ENCODE data around the gene ZDHHC19. TPM values are rescaled to one million over a fixed set of nuclear protein-coding genes. Genes with fewer than 3 reads are reported as not detected.
"Not testable (repeated sequence)": the region's sequence is repeated elsewhere in the genome, so short reads cannot be mapped to it uniquely, and the experiment has no call there.

Gene ZDHHC19, protein sequence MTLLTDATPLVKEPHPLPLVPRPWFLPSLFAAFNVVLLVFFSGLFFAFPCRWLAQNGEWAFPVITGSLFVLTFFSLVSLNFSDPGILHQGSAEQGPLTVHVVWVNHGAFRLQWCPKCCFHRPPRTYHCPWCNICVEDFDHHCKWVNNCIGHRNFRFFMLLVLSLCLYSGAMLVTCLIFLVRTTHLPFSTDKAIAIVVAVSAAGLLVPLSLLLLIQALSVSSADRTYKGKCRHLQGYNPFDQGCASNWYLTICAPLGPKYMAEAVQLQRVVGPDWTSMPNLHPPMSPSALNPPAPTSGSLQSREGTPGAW
- polyA plus RNA-seq (ENCODE audit: insufficient read length in 3 of 3), result under 1 TPM; 0.16 to 0.40 (median 0.39) TPM
- long read RNA-seq, donor 1, result 0 reads
- long read RNA-seq, donor 2, result 0 reads
- long read RNA-seq, donor 3, result 0 reads
- long read RNA-seq, donor 4, result 0 reads
- long read RNA-seq, donor 5, result 0 reads
- long read RNA-seq, donor 6, result 0 reads
- long read RNA-seq, donor 7, result 0 reads
- long read RNA-seq, donor 8, result 0 reads
- long read RNA-seq, donor 9, result 0 reads
- long read RNA-seq, donor 10, result 0 reads
- long read RNA-seq, donor 11, result 0 reads
- long read RNA-seq, donor 12, result 0 reads
- long read RNA-seq, donor 13, result 0 reads
- long read RNA-seq, donor 14, result 0 reads
- long read RNA-seq, donor 15, result 0 reads
- long read RNA-seq, donor 16, result 0 reads

DNA sequence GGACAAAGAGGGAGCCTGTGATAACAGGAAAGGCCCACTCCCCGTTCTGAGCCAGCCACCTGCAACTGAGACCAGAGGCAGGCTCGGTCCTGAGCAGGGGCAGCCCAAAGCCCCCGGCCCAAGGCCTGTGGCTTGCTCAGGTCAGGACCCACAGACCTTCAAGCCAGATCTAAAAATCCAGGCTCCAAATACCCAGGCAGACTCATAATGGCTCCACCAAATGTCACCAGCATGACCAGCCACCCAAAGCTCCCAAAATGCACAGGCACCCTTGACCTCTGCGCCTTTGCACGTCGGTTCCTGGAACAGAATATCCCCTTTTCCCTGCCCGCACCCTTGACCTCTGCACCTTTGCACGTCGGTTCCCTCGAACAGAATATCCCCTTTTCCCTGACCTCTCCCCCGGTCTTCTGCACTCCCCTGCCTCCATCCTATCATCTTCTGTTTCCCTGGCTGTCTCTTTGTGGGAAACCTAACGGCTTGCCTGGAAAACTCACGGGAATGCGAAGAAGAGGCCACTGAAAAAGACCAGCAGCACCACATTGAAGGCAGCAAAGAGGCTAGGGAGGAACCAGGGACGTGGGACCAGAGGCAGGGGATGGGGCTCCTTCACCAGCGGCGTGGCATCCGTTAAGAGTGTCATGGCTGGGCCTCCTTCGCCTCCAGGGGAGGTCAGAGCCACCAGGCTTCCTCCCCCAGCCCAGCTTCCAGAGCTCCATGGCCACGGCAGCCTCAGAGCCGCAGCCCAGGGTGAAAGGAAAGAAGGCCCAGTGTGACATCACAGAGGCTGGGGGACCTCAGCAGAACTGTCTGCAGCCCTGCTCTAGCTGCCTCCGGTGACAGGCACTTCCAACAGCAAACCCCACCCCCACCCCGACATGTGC lies at the start of gene ZDHHC19:
Gene ZDHHC19 (minus strand): TSS at position 728 of the 884 bp plus-strand sequence. CDS start 85 bp downstream, at position 643.
- DNase-seq, result no peak

DNA sequence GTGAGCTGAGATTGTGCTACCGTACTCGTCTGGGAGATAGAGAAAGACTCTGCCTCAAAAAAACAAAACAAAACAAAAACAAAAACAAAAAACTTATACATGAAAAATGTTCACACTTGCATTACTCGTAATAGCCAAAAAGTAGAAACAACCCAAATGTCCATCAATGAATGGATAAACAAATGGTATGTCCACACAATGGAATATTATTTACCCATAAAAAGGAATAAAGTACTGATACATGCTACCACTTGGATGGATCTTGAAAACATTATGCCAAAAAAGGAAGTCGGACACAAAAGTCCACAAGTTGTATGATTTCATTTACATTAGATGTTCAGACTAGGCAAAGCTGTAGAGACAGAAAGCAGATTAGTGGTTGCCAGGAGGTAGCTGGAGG lies 49.6 kb upstream of the ZDHHC19 start:
- DNase-seq, result no peak

DNA sequence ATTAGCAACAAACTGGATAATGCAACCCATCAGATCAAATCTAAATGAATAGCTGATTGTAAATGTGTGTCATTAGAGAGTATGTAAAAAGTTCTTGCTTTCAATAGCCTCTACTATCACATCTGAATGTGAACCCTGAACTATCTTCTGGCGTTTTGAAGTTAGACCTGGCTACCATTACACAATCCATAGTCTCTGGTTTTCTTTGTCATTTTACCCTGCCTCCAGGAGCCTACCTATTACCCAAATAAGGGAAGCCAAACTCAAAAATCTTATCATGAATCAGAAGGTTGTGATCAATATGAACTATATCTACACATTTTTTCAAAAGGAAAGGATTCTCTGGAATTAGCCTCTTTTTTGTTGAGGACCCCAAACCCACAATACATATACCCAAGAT lies 44.6 kb upstream of the ZDHHC19 start:
- DNase-seq, result no peak

DNA sequence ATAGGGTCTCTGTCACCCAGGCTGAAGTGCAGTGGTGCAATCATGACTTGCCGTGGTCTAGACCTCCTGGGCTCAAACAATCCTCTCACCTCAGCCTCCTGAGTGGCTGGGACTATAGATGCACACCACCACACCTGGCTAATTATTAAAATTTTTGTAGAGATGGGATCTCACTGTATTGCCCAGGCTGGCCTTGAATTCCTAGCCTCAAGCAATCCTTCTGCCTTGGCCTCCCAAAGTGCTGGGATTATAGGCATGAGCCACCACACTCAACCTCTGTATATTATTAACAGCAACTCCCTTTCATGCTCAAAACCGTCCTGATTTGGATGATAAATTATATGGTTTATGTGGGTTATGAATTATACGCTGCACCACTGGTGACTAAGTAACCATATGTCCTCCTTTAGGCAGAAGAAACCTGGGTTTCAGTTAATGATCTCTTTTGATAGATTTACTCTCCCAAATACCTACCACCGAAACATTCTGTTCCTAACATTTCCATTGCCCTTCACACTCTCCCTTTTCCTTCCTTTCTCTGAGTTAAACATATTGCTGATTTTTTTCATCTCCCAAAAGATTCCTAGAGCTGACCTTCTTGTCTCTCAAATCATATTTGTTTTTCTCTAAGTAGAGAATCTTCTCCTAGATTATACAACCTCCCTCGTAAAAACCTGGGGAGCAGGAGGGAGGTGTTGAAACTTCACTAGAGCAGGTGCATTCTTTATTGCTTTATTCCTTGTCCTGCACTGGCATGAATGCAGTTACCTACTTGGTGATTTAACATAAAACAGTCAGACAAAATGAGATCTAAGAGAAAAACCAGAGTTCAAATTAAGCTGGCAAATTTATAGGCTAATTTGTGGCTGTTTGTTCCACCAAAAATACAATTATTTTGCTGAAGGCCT lies 43.4 kb upstream of the ZDHHC19 start:
- no peak for DNase-seq

DNA sequence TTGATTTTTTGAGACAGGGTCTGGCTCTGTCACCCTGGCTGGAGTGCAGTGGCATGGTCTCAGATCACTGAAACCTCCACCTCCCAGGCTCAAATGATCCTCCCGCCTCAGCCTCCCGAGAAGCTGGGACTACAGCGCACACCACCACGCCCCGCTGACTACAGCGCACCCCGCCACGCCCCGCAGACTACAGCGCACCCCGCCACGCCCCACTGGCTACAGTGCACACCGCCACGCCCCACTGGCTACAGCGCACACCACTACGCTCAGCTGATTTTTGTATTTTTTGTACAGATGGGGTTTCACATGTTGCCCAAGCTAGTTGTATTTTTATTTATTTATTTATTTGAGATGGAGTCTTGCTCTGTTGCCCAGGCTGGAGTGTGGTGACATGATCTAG lies 40.7 kb upstream of the ZDHHC19 start:
- DNase-seq, result no peak

DNA sequence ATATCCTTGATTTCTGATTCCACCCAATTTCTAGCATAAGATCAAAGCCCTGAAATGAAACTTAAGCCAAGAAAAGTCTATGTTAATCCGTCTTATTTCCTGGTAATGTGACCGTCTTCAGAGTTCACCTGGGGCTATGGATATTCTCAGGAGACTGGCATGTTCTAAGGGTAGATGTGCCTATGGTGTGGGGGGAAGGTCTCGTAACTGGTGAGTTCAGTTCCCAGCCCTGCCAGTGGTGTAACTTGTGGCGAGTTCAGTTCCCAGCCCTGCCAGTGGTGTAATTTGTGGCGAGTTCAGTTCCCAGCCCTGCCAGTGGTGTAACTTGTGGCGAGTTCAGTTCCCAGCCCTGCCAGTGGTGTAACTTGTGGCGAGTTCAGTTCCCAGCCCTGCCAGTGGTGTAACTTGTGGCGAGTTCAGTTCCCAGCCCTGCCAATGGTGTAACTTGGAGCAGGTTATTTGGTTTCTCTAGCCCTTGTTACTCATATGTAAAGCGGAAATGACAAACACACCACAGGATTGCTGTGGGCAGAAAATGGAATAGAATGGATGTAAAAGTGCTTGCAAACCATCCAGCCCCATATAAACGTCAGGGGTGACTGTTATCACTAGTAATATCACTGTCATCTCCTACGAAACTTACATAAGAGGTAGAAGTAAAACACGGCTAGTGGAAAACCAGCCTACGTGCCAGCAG lies 35.6 kb upstream of the ZDHHC19 start:
- DNase-seq, result no peak

DNA sequence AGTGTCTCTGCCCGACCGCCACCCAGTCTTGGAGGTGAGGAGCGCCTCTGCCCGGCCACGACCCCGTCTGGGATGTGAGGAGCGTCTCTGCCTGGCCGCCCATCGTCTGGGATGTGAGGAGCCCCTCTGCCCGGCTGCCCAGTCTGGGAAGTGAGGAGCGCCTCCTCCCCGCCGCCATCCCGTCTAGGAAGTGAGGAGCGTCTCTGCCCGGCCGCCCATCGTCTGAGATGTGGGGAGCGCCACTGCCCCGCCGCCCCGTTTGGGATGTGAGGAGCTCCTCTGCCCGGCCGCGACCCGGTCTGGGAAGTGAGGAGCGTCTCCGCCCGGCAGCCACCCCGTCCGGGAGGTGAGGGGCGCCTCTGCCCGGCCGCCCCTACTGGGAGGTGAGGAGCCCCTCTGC lies 33.0 kb upstream of the ZDHHC19 start:
- not testable (repeated sequence) for DNase-seq

DNA sequence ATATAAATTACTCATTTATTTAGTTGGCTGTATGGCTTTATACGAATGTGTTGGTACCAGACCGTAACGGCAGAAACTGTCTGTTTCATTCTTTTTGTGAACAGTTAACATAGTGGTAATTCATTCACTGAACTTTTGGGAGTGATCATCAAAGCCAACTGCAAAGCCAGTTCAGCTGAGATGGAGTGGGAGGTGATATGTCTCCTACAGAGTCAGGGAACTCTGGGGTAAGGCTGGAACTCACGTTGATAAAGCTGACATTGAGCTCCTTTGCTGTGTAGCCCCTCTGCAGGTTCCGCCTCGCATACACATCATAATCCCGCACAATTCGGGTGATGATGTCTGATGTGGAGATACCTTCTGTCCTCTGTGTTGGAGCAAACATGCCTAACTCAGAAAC lies 30.5 kb upstream of the ZDHHC19 start:
- DNase-seq, result no peak

DNA sequence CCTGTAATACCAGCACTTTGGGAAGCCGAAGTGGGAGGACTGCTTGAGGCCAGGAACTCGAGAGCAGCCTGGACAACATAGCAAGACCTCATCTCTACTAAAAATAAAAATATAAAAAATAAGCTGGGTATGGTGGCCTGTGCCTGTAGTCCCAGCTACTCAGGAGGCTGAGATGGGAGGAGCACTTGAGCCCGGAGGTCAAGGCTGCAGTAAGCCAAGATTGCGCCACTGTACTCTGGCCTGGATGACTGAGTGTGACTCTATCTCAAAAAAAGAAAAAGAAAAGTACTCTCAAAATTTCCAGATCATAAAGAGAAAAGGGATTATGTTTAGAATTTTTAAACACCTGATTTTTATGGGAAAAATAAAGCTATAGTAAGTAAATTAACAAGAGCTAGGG lies 29.2 kb upstream of the ZDHHC19 start:
- DNase-seq, result no peak

DNA sequence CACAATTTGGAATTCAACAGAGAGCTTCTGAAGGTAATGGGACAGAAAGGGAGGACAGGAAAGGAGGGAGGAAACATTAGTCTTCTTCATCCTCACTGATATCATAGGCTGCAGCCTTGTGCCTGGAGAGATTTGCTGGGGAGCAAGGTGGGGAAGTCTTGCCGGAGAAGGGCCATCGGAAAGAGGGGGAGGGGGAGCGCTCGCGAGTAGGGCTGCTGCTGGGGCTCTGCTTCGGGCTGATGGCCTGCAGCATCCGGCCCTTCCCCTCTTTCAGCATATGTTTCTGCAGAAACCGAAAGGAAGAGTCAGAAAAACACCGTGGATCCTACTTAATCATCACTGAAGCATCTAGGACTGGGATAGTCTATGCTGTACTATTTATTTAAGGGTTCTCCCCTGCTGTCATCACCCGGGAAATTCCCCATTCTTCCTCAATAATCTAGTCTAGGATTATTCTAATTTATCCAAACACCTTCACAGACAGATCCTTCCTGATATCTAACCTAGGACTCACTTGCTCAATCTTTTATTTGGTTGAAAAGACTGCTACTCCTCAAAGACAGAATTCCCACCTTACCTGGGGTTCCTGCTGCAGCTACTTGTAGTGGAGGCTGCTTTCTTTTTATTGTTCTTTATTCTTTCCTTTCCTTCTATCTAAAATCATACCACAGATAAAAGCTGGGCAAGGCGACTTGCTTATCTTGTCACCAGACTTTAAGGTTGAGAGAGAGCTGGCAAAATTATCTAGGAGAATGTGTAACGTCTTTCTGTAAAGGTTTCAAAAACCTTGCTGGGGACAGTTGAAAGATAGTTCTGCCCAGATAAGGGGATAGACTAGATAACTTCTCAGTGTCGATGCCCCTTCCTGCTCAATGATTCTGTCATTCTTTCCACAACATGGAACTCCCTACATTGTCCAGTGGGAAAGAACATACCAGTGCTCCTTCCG lies 27.7 kb upstream of the ZDHHC19 start:
- DNase-seq, result no peak

DNA sequence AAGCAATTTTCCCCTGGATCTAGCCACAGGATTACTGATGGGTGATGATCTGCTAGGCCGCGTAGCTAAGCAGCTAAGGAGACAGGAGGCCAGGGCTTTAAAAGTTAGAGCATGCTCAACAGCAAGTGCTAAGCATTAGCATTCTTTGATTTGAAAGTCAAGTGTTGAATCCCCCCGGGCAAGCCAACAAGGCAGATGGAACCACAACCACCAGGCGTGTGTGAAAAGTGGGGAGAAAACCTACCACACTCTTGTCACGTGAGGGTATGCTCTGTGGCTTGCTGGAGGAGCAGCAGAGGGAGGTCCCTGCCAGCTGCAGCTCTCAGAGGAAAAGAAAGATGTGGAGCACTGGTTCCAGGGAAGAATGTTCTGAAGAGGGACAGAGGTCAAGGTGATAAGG lies 26.0 kb upstream of the ZDHHC19 start:
- no peak for DNase-seq

DNA sequence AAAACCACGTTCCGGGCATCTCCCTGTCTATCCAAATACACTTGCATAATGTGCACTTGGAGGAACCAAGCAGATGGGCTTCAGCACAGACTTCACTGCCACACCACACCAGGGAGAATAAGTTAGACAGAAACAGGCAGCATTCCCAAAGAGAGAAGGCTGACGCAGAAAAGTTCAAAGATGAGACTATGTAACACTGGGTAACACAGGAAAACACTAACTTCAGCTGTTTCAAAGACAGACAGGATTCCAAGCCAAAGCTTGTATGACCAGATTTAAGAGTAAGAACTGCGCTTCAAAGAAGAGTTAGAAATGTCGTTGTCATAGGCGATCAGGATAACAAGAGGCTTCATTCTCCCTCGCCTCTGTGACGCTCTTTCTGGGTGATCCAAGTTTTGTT lies 25.0 kb upstream of the ZDHHC19 start:
- no peak for DNase-seq

DNA sequence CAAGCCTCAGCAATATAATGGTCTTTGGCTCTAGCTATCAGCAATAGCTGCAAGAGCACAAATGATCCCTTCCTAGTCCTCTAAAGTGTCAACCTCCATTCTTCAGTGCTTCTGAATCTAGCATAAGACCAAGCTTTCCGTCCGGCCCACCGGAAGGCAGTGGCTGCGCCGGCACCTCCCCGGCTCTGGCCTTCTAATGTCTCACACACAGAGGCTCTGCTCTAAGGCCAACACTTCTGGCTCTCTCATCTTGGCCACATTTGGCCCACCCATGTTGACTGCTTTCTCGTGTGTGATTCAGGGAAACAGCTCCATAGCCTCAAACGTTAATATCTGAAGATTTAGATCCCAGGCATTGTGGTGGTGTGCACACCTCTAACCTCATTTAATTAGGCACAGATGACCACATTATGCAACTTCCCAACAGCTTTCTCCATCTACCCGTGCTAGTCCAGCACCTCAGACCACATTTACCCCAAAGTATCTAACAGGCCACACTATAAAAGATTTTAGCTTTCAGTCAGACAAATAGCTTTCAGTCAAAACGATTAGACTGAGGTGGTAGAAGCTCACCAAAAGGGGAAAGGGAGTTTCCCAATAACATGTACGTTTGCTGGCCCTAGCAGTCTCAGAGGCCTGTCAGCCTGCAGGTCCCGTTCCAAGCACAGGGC lies 24.4 kb upstream of the ZDHHC19 start:
- no peak for DNase-seq

DNA sequence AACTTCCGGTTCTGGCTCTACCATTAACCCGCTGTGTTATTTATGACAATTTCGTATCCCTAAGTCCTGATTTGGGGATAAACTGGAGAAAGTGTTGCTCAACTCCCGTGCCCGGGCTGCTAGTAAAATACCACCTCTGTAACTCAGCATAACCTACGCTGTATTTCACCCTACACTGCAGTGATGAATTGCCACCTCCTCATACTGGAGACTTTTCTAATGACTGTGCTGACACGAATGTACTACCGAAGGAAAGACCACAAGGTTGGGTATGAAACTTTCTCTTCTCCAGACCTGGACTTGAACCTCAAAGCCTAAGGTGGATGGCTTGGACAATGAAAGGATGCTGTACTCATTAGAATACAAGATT lies 21.7 kb upstream of the ZDHHC19 start:
- DNase-seq, result no peak

DNA sequence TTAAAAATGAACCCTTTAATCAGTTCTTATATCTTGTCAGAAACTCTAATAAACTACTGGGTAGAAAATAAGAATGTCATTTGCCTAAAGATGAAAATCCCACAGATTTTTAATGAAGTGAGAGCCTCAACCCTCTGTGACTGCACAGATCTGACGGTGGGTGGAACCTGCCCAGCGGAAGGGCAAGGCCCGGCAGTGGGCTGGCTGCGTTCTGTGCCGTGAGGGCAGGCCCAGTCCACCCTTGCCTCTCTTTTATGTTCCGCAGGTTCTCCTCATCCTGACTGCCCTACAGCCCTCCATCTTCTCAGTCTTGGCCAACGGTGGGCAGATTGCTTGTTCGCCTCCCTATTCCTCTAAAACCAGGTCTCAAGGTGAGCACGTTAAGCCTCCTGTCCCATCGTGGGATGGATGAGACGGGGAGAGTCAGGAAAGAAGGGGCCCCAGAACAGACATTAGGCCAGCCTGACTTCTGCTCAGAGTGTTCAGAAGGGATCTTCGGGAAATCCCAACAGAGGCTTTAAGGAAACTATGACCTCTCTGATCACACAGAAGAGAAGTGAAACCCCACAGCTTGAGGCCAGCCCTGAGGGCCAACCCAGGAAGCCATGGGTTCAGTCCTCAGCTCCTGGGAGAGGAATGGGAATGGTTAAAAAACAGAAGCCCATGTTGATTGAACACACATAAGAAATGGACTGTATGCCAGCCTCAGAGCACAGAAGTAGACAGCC lies 21.1 kb upstream of the ZDHHC19 start:
- no peak for DNase-seq

DNA sequence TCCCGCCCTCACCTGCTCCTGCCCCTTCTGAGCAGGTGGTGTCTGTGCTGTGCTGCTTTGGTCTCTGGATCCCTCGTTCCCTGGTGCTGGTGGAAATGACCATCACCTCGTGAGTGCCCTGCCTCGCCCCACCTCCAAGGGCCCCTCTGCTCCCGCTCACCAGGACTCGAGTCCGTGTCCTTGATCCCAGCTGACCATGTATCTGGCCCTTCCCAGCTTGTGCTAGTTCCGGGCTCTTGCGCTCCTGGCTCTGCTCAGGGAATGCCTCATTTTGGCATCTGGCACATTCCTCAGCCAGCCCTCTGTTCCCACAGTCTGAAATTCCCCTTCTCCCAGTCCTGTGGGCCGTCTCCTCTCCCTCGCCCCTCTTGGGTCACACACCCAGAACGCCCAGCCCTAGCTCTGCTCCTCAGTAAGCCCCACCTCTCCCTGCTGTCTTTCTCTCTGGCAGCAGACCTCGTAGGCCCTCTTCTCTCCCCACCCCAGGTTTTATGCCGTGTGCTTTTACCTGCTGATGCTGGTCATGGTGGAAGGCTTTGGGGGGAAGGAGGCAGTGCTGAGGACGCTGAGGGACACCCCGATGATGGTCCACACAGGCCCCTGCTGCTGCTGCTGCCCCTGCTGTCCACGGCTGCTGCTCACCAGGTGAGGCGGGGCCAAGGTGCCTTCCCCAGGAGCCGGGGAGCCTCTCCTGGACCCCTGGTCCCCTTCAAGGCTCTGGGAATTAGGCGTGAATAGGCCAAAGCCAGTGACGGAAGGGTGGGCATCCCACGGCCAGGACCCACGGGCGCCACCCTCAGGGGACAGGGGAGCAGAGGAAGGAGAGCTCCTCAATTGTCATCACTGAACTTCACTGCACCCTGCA lies 16.7 kb upstream of the ZDHHC19 start:
- no peak for DNase-seq

DNA sequence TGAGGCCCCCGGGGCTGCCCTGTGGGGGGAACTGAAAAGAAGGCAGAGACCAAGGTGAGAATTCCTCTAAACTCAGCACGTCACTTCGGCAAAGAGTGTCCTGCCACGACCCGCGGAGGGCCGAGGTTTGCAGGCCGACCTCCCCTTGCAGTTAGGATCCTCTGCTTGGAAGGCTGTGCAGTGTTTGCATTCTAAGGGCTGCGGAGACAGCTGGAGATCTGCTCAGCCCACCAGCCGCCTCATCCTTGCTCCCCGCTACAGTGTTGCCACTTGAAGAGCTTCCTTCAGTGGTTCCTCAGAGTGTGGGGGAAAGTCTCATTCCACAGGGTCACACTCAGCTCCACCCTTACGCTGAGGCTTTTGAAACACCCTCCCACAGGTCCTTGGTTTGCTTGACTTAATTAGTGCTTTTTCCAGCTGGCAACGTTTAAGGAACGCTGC lies 15.9 kb upstream of the ZDHHC19 start:
- DNase-seq, result no peak
